Measurements from ENCODE around the gene KNDC1. TPM values are rescaled to one million over a fixed set of nuclear protein-coding genes. Genes with fewer than 3 reads are reported as not detected.

The KNDC1 gene
- total RNA-seq, 2 donors from 2014 or later: 0.19 to 0.26 TPM

GRCh38 chr10:133210398-133211140 lies 50.5 kb downstream of the KNDC1 start:
- no peaks in the 10 kb centered on the region for H3K9me3 Mint-ChIP-seq
- H3K27me3 Mint-ChIP-seq: no peaks in the 10 kb centered on the region
- H3K36me3 Mint-ChIP-seq (ENCODE audit: low read depth): no peaks in the 10 kb centered on the region
- H3K4me1 Mint-ChIP-seq: no peaks in the 10 kb centered on the region
- no peak overlapping the region for H3K4me3 Mint-ChIP-seq
- no peak for ATAC-seq (replicated peaks)
- H3K27ac Mint-ChIP-seq: no peak overlapping the region

DNA sequence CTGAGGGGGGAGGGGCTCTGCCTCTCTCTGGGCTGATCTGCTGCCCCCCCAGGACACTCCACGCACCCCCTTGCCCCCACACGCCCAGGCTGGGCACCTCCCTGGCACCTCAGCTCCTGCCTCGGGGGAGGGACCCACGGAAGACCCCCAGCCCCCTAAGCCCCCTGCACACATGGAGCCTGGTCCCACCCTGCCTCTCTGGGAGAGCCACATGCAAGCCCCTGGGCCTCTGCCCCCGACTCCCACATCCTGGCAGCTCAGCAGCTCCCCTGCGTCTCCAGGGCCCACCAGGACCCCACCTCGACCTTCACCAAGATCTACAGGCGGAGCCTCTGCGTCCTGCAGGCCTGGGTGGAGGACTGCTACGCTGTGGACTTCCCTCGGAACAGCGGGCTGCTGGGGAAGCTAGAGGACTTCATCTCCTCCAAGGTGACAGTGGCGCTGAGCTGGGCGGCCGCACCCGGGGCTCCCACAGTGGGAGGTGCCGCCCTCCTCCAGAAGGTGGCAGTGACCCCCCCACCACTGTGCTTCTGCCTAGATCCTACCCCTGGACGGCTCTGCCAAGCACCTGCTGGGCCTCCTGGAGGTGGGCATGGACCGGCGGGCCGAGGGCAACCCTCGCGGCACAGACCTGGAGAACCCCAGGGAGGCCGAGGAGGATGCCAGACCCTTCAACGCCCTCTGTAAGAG lies 51.3 kb downstream of the KNDC1 start:
- Mint-ChIP-seq H3K27ac (no peak overlapping the region), H3K4me3 (no peak overlapping the region), H3K9me3 (no peaks in the 10 kb centered on the region), H3K4me1 (no peaks in the 10 kb centered on the region), H3K36me3 (ENCODE audit: low read depth) (no peaks in the 10 kb centered on the region), H3K27me3 (no peaks in the 10 kb centered on the region)
- ATAC-seq (replicated peaks): no peak

- ATAC-seq (replicated peaks): no peak
- Mint-ChIP-seq H3K27ac (no peak overlapping the region), H3K9me3 (no peaks in the 10 kb centered on the region), H3K4me1 (no peaks in the 10 kb centered on the region), H3K27me3 (peaks cover 4% of the 10 kb centered on the region), H3K4me3 (no peak overlapping the region), H3K36me3 (ENCODE audit: low read depth) (no peaks in the 10 kb centered on the region)
Measured at GRCh38 chr10:133211959-133212852, 52.2 kb downstream of the KNDC1 start.

- Mint-ChIP-seq H3K36me3 (ENCODE audit: low read depth) (no peaks in the 10 kb centered on the region), H3K4me3 (no peak overlapping the region), H3K9me3 (no peaks in the 10 kb centered on the region), H3K4me1 (no peaks in the 10 kb centered on the region), H3K27me3 (peaks cover 4% of the 10 kb centered on the region), H3K27ac (no peak overlapping the region)
- ATAC-seq (replicated peaks): no peak
Measured at GRCh38 chr10:133212853-133213494, 53.0 kb downstream of the KNDC1 start.

DNA sequence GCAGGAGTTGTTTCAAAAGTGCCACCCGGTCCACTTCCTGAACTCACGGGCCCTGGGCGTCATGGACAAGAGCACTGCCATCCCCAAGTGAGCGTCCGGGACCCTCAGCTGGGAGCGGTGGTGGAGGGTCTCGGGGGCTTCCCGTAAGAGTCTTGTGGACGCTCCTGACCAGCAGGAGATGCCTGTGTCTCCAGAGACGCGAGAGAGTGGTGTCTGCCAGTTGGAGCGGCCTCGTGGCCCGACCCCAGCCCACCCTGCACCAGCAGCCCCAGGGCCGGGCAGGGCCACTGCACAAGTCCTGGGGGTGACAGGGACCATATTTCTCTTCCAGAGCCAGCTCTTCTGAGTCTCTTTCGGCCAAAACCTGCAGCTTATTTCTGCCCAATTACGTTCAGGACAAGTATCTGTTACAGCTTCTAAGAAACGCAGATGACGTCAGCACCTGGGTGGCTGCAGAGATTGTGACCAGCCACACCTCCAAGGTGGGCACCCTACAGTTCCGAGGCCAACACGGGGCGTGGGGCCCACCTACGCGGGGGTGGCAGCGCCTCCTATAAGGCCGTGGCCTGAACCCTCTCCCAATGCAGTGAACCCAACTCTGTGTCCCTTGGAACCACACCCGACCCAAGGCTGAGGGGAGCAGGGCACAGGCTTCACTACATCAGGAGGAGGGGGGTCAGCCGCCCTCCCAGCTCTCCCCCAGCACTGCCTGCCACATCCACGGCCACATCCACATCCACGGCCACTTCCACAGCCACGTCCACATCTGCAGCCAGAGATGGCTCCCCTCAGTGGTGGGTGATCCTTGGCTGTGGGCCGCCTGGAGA lies 53.8 kb downstream of the KNDC1 start:
- H3K9me3 Mint-ChIP-seq: no peaks in the 10 kb centered on the region
- no peak for ATAC-seq (replicated peaks)
- no peak overlapping the region for H3K27ac Mint-ChIP-seq
- no peak overlapping the region for H3K4me3 Mint-ChIP-seq
- peaks cover 4% of the 10 kb centered on the region for H3K27me3 Mint-ChIP-seq
- no peaks in the 10 kb centered on the region for H3K4me1 Mint-ChIP-seq
- H3K36me3 Mint-ChIP-seq (ENCODE audit: low read depth): no peaks in the 10 kb centered on the region

GRCh38 chr10:133214468-133215410 lies 54.7 kb downstream of the KNDC1 start:
- Mint-ChIP-seq H3K4me1 (no peaks in the 10 kb centered on the region), H3K9me3 (no peaks in the 10 kb centered on the region), H3K27me3 (peaks cover 4% of the 10 kb centered on the region), H3K4me3 (no peak overlapping the region), H3K27ac (no peak overlapping the region), H3K36me3 (ENCODE audit: low read depth) (no peaks in the 10 kb centered on the region)
- ATAC-seq (replicated peaks): no peak

GRCh38 chr10:133215586-133215985 lies 55.6 kb downstream of the KNDC1 start:
- no peaks in the 10 kb centered on the region for H3K9me3 Mint-ChIP-seq
- no peak overlapping the region for H3K4me3 Mint-ChIP-seq
- no peaks in the 10 kb centered on the region for H3K4me1 Mint-ChIP-seq
- H3K27ac Mint-ChIP-seq: no peak overlapping the region
- peaks cover 4% of the 10 kb centered on the region for H3K27me3 Mint-ChIP-seq
- ATAC-seq (replicated peaks): no peak
- no peaks in the 10 kb centered on the region for H3K36me3 Mint-ChIP-seq (ENCODE audit: low read depth)

DNA sequence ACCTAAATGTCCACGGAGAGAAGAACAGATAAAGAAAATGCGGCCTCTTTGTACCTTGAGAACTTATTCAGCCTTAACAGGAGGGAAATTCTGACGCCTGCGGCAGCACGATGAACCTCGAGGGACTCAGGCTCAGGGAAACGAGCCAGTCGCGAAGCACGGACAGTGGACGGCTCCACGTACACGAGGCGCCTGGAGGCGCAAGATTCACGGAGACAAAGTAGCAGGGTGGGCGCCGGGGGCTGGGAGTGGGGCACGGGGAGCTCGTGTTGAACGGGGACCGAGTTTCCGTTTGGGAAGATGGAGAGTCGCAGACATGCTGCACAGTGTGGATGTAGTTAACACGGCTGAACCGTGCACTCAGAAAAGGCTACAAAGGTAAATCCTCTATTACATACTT lies 56.8 kb downstream of the KNDC1 start:
- H3K27ac Mint-ChIP-seq: no peak overlapping the region
- H3K27me3 Mint-ChIP-seq: peaks cover 11% of the 10 kb centered on the region
- H3K4me1 Mint-ChIP-seq: no peaks in the 10 kb centered on the region
- H3K4me3 Mint-ChIP-seq: no peak overlapping the region
- ATAC-seq (replicated peaks): no peak
- no peaks in the 10 kb centered on the region for H3K9me3 Mint-ChIP-seq
- H3K36me3 Mint-ChIP-seq (ENCODE audit: low read depth): no peaks in the 10 kb centered on the region

DNA sequence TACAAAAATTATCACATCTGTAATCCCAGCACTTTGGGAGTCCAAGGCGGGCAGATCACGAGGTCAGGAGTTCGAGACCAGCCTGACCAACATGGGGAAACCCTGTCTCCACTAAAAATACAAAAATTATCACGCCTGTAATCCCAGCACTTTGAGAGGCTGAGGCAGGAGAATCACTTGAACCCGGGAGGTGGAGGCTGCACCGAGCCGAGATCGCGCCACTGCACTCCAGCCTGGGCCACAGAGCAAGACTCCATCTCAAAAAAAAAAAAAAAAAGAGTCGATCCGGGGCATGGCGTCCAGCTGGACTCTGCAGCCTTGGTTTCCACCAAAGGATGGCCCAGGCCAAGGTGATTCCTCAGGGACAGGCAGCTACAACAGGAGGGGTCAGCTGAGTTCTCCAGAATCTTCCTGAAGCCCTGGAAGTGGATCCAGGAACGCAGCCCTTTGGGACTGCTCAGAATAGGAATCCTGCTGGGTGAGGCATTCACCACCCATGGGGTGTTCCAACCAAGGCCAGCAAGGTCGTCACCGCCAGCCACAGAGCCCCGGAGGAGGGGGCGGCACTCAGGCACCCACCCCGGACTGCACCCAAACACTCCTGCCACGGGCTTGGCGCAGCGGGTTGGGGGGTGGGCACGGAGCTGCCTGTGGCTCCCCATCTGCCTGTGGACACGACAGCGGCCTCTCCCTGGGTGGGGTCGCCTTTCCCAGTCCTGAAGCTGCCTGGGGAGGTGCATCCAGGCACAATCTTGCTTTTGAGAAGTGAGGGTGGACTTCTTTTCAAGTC lies 58.0 kb downstream of the KNDC1 start:
- Mint-ChIP-seq H3K4me3 (no peak overlapping the region), H3K27me3 (peaks cover 11% of the 10 kb centered on the region), H3K27ac (no peak overlapping the region), H3K4me1 (no peaks in the 10 kb centered on the region), H3K9me3 (no peaks in the 10 kb centered on the region), H3K36me3 (ENCODE audit: low read depth) (no peaks in the 10 kb centered on the region)
- ATAC-seq (replicated peaks): no peak

GRCh38 chr10:133218891-133219290 lies 58.9 kb downstream of the KNDC1 start:
- no peak overlapping the region for H3K27ac Mint-ChIP-seq
- no peaks in the 10 kb centered on the region for H3K36me3 Mint-ChIP-seq (ENCODE audit: low read depth)
- no peak for ATAC-seq (replicated peaks)
- no peaks in the 10 kb centered on the region for H3K4me1 Mint-ChIP-seq
- no peak overlapping the region for H3K4me3 Mint-ChIP-seq
- H3K9me3 Mint-ChIP-seq: no peaks in the 10 kb centered on the region
- peaks cover 13% of the 10 kb centered on the region for H3K27me3 Mint-ChIP-seq

DNA sequence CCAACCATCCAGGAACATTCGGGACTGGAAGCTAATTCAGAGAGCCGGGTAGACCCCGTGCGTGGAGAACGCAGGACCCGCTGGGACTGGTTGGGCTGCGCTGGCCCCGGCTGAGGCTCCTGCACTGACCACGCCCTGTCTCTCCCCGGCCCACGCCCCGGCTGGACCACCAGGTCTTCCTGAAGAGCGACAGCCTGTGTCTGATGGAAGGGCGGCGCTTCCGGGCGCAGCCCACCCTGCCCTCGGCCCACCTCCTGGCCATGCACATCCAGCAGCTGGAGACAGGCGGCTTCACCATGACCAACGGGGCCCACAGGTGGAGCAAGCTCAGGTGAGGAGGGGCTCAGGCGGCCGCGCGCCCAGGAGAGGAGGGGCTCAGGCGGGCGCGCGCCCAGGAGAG lies 59.8 kb downstream of the KNDC1 start:
- Mint-ChIP-seq H3K36me3 (ENCODE audit: low read depth) (no peaks in the 10 kb centered on the region), H3K27ac (no peak overlapping the region), H3K27me3 (peaks cover 14% of the 10 kb centered on the region), H3K4me3 (no peak overlapping the region), H3K4me1 (no peaks in the 10 kb centered on the region), H3K9me3 (no peaks in the 10 kb centered on the region)
- no peak for ATAC-seq (replicated peaks)

- Mint-ChIP-seq H3K9me3 (no peaks in the 10 kb centered on the region), H3K27me3 (peaks cover 14% of the 10 kb centered on the region), H3K4me3 (no peak overlapping the region), H3K36me3 (ENCODE audit: low read depth) (no peaks in the 10 kb centered on the region), H3K4me1 (peaks cover 7% of the 10 kb centered on the region), H3K27ac (no peak overlapping the region)
- no peak for ATAC-seq (replicated peaks)
Measured at GRCh38 chr10:133221331-133221730, 61.3 kb downstream of the KNDC1 start.

Data from activated T-helper 17 cell treated with anti-CD3 and anti-CD28 coated beads, Interleukin-2, amount 50 U/mL, for 72 hours (primary cell).